Endothelial cell of umbilical vein (primary cell): ENCODE measurements around the gene TPK1. TPM values are rescaled to one million over a fixed set of nuclear protein-coding genes. Genes with fewer than 3 reads are reported as not detected.

ENCODE experiments used
- BruUV-seq: library from RNA; stranded (reverse); fragments of 400-500 nt; replicated peaks from 2 replicates; lab custom pipeline; 2021; lab: Mats Ljungman, UMichigan
- CTCF ChIA-PET: fragments of 300-600, 350-600 bp; sonication (Branson Sonifier 250); formaldehyde crosslinking; loops from one replicate; lab custom pipeline; 2021; ENCODE audit warnings: antibody characterized with exemption, inconsistent platforms; lab: Charles Lee
- POLR2A ChIA-PET: fragments of 300-600, 350-600 bp; sonication (Branson Sonifier 250); formaldehyde crosslinking; loops from one replicate; lab custom pipeline; 2021; ENCODE audit warnings: antibody characterized with exemption, inconsistent platforms; lab: Charles Lee
- DNase-seq: peaks from one replicate; pipeline ENCODE4 v3.0.0-alpha.2; 2011; ENCODE audit warnings: low read depth, low spot score
- FAIRE-seq: peaks from 2 replicates; lab custom pipeline; 2011; peaks lifted over from hg19 to GRCh38; lab: Jason Lieb, UNC
- H2AFZ ChIP-seq: 2 replicates; pipeline ENCODE4 v1.6.0; 2012; ENCODE audit warnings: low read depth, low read length, control low read depth, inconsistent platforms
- H3K27ac ChIP-seq: 2 replicates; pipeline ENCODE4 v1.5.1; 2011; ENCODE audit warnings: low read depth, mild to moderate bottlenecking, control low read depth, low read length, moderate library complexity; ENCODE audit not compliant: insufficient read depth
- H3K27me3 ChIP-seq, 2 experiments: 2 replicates each; pipeline versions ENCODE4 v1.6.0 to v1.6.1; 2011; ENCODE audit warnings: low read length in 2 of 2, mixed read lengths in 1 of 2; ENCODE audit not compliant: control insufficient read depth in 2 of 2, insufficient read depth in 2 of 2
- H3K36me3 ChIP-seq, 2 experiments: 2 replicates in 1 of 2; 3 replicates in 1 of 2; pipeline ENCODE4 v1.5.1; 2011; ENCODE audit warnings: low read length in 2 of 2, mild to moderate bottlenecking in 1 of 2, moderate library complexity in 1 of 2; ENCODE audit not compliant: control insufficient read depth in 2 of 2, insufficient read depth in 2 of 2; ENCODE audit errors: extremely low read depth in 1 of 2
- H3K4me1 ChIP-seq: 3 replicates; pipeline ENCODE4 v1.5.1; 2011; ENCODE audit warnings: mild to moderate bottlenecking, low read length; ENCODE audit not compliant: control insufficient read depth, insufficient read depth; ENCODE audit errors: extremely low read depth
- H3K4me2 ChIP-seq: 2 replicates; pipeline ENCODE4 v1.6.1; 2011; ENCODE audit warnings: low read length, control low read depth, mixed read lengths; ENCODE audit not compliant: insufficient read depth
- H3K4me3 ChIP-seq, 3 experiments: fragments of 200-600 bp in 1 of 3; sonication (generic), shearing (Covaris generic) in 1 of 3; replicated peaks in 1 of 3; 2 replicates each; pipeline ENCODE4 v1.5.1; 2011 to 2016; ENCODE audit warnings: control low read depth in 3 of 3, low read length in 3 of 3, mild to moderate bottlenecking in 2 of 3, inconsistent platforms in 1 of 3, low read depth in 1 of 3, moderate library complexity in 1 of 3; ENCODE audit not compliant: insufficient read depth in 1 of 3
- H3K79me2 ChIP-seq: 2 replicates; pipeline ENCODE4 v1.6.0; 2012; ENCODE audit warnings: low read length, inconsistent platforms; ENCODE audit not compliant: control insufficient read depth, insufficient read depth
- H3K9ac ChIP-seq: replicated peaks from 2 replicates; pipeline ENCODE3; 2011; ENCODE audit warnings: low read length, control low read depth; ENCODE audit not compliant: insufficient read depth; ENCODE audit errors: extremely low read depth
- H3K9me1 ChIP-seq: replicated peaks from 3 replicates; pipeline ENCODE4 v1.6.0; 2011; ENCODE audit warnings: mild to moderate bottlenecking, low read length; ENCODE audit not compliant: control insufficient read depth, insufficient read depth; ENCODE audit errors: extremely low read depth
- H3K9me3 ChIP-seq: replicated peaks from 2 replicates; pipeline ENCODE4 v1.5.1; 2012; ENCODE audit warnings: low read length, inconsistent platforms; ENCODE audit not compliant: control insufficient read depth, insufficient read depth
- H4K20me1 ChIP-seq: replicated peaks from 2 replicates; pipeline ENCODE3; 2011; ENCODE audit warnings: mild to moderate bottlenecking, low read length; ENCODE audit not compliant: control insufficient read depth, insufficient read depth; ENCODE audit errors: extremely low read depth
- EZH2 ChIP-seq: IDR thresholded peaks from 2 replicates; pipeline ENCODE4 v1.6.1; 2012; ENCODE audit warnings: borderline replicate concordance, low read depth, mild to moderate bottlenecking, moderate library complexity, low read length, inconsistent platforms; ENCODE audit not compliant: severe bottlenecking
- JUN ChIP-seq: IDR thresholded peaks from 2 replicates; pipeline ENCODE4 v1.6.1; 2011; ENCODE audit warnings: borderline replicate concordance, low read depth; ENCODE audit not compliant: insufficient read length, insufficient read depth
- MYC ChIP-seq: IDR thresholded peaks from one replicate; pipeline ENCODE4 v1.6.1; 2011; ENCODE audit warnings: mild to moderate bottlenecking, low read depth, low read length
- POLR2A ChIP-seq: IDR thresholded peaks from 2 replicates; pipeline ENCODE4 v1.6.1; 2012; ENCODE audit warnings: low read depth, mild to moderate bottlenecking, control low read depth, low read length
- POLR2AphosphoS5 ChIP-seq: IDR thresholded peaks from 2 replicates; pipeline ENCODE4 v1.6.1; 2012; ENCODE audit warnings: low read depth, mild to moderate bottlenecking, control low read depth, low read length, moderate library complexity; ENCODE audit not compliant: insufficient read depth
- dilution Hi-C: fragments of 300-500 bp; cut with MboI; formaldehyde crosslinking; loops from one replicate; pipeline ENCODE4 v1.15.0; 2019; ENCODE audit warnings: low sequenced_read_pairs; ENCODE audit not compliant: extremely low pct_ligation_motif_present
- intact Hi-C: fragments of 100-400 bp; cut with micrococcal nuclease; formaldehyde crosslinking; loops from one replicate; pipeline ENCODE4 v1.10.0; 2022
- polyA plus RNA-seq, 4 experiments: library from polyadenylated mRNA; depleted of rRNA in 3 of 4; stranded (reverse) in 3 of 4; unstranded in 1 of 4; fragments of >200 nt; gene quantifications; 2 replicates each; pipeline versions ENCODE4 v1.2.1 to v1.2.3, GENCODE V29; 2011 to 2012; ENCODE audit warnings: missing spikeins in 1 of 4
- total RNA-seq: library from RNA; stranded (reverse); gene quantifications from 2 replicates; pipeline ENCODE4 v1.2.3, GENCODE V29; 2021
- TF ChIP-seq, protein P1 (sequence below), 2 donors: IDR thresholded peaks; 1 replicate in 1 of 2; 2 replicates in 1 of 2; pipeline ENCODE4 v1.5.1; 2011; ENCODE audit warnings: low read length in 2 of 2, mild to moderate bottlenecking in 2 of 2, moderate library complexity in 2 of 2, control low read depth in 1 of 2, inconsistent platforms in 1 of 2, low read depth in 1 of 2; ENCODE audit not compliant: insufficient read depth in 1 of 2; ENCODE audit errors: extremely low read depth in 1 of 2
- TF ChIP-seq, protein P2 (sequence below): IDR thresholded peaks from 2 replicates; pipeline ENCODE4 v1.6.1; 2011; ENCODE audit not compliant: insufficient read depth, insufficient read length

TPK1 gene
- total and polyA plus RNA-seq, 2 donors (not counting 3 experiments of a cell fraction or from before 2014, with no cell fraction given), result 7.5 to 9.3 TPM

DNA sequence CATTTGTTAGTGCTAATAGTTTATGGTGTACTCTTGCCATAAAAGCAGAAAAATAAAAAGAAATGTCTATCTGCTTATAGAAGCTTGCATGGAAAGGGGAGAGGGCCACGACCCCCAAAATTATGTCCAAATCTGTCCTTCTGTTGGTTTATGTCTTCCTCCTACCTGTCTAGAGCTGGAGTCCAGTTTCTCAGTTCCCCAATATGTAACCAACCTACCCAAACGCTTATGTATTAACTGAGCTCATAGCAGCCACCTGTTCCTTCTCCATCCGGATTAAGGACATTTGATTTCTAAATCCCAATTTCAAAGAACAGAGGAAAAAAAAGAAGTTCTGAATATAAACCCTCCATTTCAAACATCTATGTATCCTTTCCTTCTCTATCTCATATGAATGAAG lies 30.3 kb upstream of the TPK1 start:
- Histone ChIP-seq H3K9me1 (no peaks in the 10 kb centered on the region), H3K27me3 (no peaks in the 10 kb centered on the region), H4K20me1 (no peaks in the 10 kb centered on the region), H3K4me2 (no peak overlapping the region), H3K4me1 (no peaks in the 10 kb centered on the region), H2AFZ (no peak overlapping the region), H3K79me2 (no peaks in the 10 kb centered on the region), H3K9ac (no peak overlapping the region), H3K27ac (no peak overlapping the region), H3K4me3 (no peak overlapping the region), H3K9me3 (no peaks in the 10 kb centered on the region), H3K36me3 (no peaks in the 10 kb centered on the region)
- TF ChIP-seq, protein P1, sequence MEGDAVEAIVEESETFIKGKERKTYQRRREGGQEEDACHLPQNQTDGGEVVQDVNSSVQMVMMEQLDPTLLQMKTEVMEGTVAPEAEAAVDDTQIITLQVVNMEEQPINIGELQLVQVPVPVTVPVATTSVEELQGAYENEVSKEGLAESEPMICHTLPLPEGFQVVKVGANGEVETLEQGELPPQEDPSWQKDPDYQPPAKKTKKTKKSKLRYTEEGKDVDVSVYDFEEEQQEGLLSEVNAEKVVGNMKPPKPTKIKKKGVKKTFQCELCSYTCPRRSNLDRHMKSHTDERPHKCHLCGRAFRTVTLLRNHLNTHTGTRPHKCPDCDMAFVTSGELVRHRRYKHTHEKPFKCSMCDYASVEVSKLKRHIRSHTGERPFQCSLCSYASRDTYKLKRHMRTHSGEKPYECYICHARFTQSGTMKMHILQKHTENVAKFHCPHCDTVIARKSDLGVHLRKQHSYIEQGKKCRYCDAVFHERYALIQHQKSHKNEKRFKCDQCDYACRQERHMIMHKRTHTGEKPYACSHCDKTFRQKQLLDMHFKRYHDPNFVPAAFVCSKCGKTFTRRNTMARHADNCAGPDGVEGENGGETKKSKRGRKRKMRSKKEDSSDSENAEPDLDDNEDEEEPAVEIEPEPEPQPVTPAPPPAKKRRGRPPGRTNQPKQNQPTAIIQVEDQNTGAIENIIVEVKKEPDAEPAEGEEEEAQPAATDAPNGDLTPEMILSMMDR (IDR thresholded peaks at IDR 0.05; ENCODE audit: extremely low read depth in 1 of 2, insufficient read depth in 1 of 2, low read depth in 1 of 2, low read length in 2 of 2), result no peak
- TF ChIP-seq POLR2AphosphoS5, result no peak
- TF ChIP-seq, protein P2, sequence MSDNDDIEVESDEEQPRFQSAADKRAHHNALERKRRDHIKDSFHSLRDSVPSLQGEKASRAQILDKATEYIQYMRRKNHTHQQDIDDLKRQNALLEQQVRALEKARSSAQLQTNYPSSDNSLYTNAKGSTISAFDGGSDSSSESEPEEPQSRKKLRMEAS, result no peak
- TF ChIP-seq EZH2, result no peak
- no peak for TF ChIP-seq MYC
- no peak for TF ChIP-seq JUN
- TF ChIP-seq POLR2A, result no peak
- DNase-seq (no peak), FAIRE-seq (no peak)
- intact Hi-C loops, result no loop called here
- CTCF ChIA-PET, result interaction anchor here (1.1 kb wide), 1 partner anchor 12 kb away, joined by 3 read pairs; no protein-coding TSS in a partner anchor
- dilution Hi-C loops, result no loop called here
- no TSS peak for BruUV-seq
- POLR2A ChIA-PET, result no interaction called here
